GM13977 (cell line): Measurements from ENCODE around the gene CYP19A1.

Experiments
- DNase-seq: peaks from one replicate; pipeline ENCODE4 v3.0.0; 2012; ENCODE audit warnings: low spot score
- CTCF ChIP-seq: IDR thresholded peaks from 2 replicates; pipeline ENCODE4 v1.5.1; 2012; ENCODE audit warnings: mild to moderate bottlenecking, control low read depth; ENCODE audit not compliant: insufficient read depth; ENCODE audit errors: extremely low read depth, missing control alignments
- in situ Hi-C: fragments of 300-500 bp; cut with MboI; formaldehyde crosslinking; loops from one replicate; pipeline ENCODE4 v1.12.0; 2022; ENCODE audit warnings: low sequenced_read_pairs, low pct_unique_long_range_greater_than_20kb, mixed read lengths, inconsistent platforms; ENCODE audit not compliant: unreplicated experiment

Gene CYP19A1

GRCh38 chr15:51310064-51310463 is 28.3 kb downstream of the CYP19A1 start:
- no peak for DNase-seq
- in situ Hi-C loops, result no loop called here

GRCh38 chr15:51307811-51308210 is 30.6 kb downstream of the CYP19A1 start:
- no peak for TF ChIP-seq CTCF
- no peak for DNase-seq
- in situ Hi-C loops, result no loop called here

More at GRCh38 chr15:51310064-51310463, 28.3 kb downstream of the CYP19A1 start:
- no peak for TF ChIP-seq CTCF

GRCh38 chr15:51307325-51307724 is 31.1 kb downstream of the CYP19A1 start:
- DNase-seq, result no peak
- TF ChIP-seq CTCF, result no peak
- in situ Hi-C loops, result no loop called here

- no peak for DNase-seq
- TF ChIP-seq CTCF, result no peak
- in situ Hi-C loops, result no loop called here
These were observed 34.9 kb downstream of the CYP19A1 start for GRCh38 chr15:51303462-51303980.

GRCh38 chr15:51302480-51302879 is 35.9 kb downstream of the CYP19A1 start:
- peak; percentile 34 for DNase-seq
- TF ChIP-seq CTCF, result peak; percentile 27
- in situ Hi-C loops, result no loop called here

GRCh38 chr15:51299187-51300015 is 39.0 kb downstream of the CYP19A1 start:
- in situ Hi-C loops, result no loop called here
- TF ChIP-seq CTCF, result no peak
- DNase-seq, result no peak
